HepG2 (cell line): ENCODE measurements around the gene HSP90AA1. TPM values are rescaled to one million over a fixed set of nuclear protein-coding genes. Genes with fewer than 3 reads are reported as not detected.

Source experiments
- DMAP1 ChIP-seq: IDR thresholded peaks from 2 replicates; pipeline ENCODE4 v1.6.1; 2016
- HMG20B ChIP-seq: conservative IDR thresholded peaks from 2 replicates; pipeline ENCODE4 v1.6.1; 2016; ENCODE audit warnings: missing genetic modification reagents, missing compliant biosample characterization
- HNRNPLL ChIP-seq: fragments of 200-400 bp; formaldehyde crosslinking; IDR thresholded peaks from 2 replicates; pipeline ENCODE4 v1.6.1; 2017; ENCODE audit warnings: mild to moderate bottlenecking, low read depth, low read length; ENCODE audit not compliant: poor library complexity, severe bottlenecking
- IKZF4 ChIP-seq: sonication (generic); formaldehyde crosslinking; IDR thresholded peaks from 2 replicates; pipeline ENCODE4 v1.5.1; 2020; ENCODE audit warnings: borderline replicate concordance, mild to moderate bottlenecking, low read depth, missing genetic modification reagents; ENCODE audit errors: not compliant biosample characterization
- SALL1 ChIP-seq: sonication (generic); formaldehyde crosslinking; IDR thresholded peaks from 2 replicates; pipeline ENCODE4 v1.8.0; 2022; ENCODE audit warnings: mild to moderate bottlenecking, missing genetic modification reagents
- SP1 ChIP-seq, 2 experiments: fragments of 450-650 bp in 1 of 2; sonication (generic) in 1 of 2; formaldehyde crosslinking in 1 of 2; IDR thresholded peaks; 2 replicates each; pipeline versions ENCODE4 v1.4.0 to v1.6.1; 2016 to 2020; ENCODE audit warnings: missing genetic modification reagents in 1 of 2
- polyA plus RNA-seq, 8 experiments: library from polyadenylated mRNA; depleted of rRNA in 3 of 8; stranded (reverse) in 7 of 8; unstranded in 1 of 8; fragments of >200 nt; fragmentation: Illumina TruSeq in 4 of 8; extraction: Trizol in 4 of 8; gene quantifications; 2 replicates each; pipeline versions ENCODE4 v1.2.1 to v1.2.3, GENCODE V29; 2011 to 2016; ENCODE audit warnings: low read depth in 4 of 8, missing spikeins in 1 of 8, mixed read lengths in 1 of 8; ENCODE audit not compliant: insufficient read depth in 1 of 8
- total RNA-seq, 5 experiments: library from RNA; depleted of rRNA; stranded (reverse); fragments of >200 nt; fragmentation: Illumina TruSeq; extraction: Trizol; gene quantifications; 2 replicates each; pipeline ENCODE4 v1.2.3, GENCODE V29; 2016; ENCODE audit warnings: low read depth in 1 of 5
- TF ChIP-seq, protein P1 (sequence below), 2 experiments: sonication (generic) in 1 of 2; formaldehyde crosslinking in 1 of 2; IDR thresholded peaks; 2 replicates each; pipeline versions ENCODE4 v1.4.0 to v1.6.1; 2018 to 2020; ENCODE audit warnings: missing genetic modification reagents in 2 of 2, borderline replicate concordance in 1 of 2, low read depth in 1 of 2, mild to moderate bottlenecking in 1 of 2, missing biosample characterization in 1 of 2
- TF ChIP-seq, protein P2 (sequence below): sonication (generic); formaldehyde crosslinking; IDR thresholded peaks from 2 replicates; pipeline ENCODE4 v1.4.0; 2020; ENCODE audit warnings: missing genetic modification reagents
- TF ChIP-seq, protein P3 (sequence below): sonication (generic); formaldehyde crosslinking; conservative IDR thresholded peaks from 2 replicates; pipeline ENCODE4 v1.8.0; 2022; ENCODE audit warnings: missing genetic modification reagents
- TF ChIP-seq, protein P4 (sequence below): sonication (generic); formaldehyde crosslinking; conservative IDR thresholded peaks from 2 replicates; pipeline ENCODE4 v1.8.1; 2023; ENCODE audit warnings: missing genetic modification reagents
- TF ChIP-seq, protein P5 (sequence below): sonication (generic); formaldehyde crosslinking; IDR thresholded peaks from 2 replicates; pipeline ENCODE4 v1.4.0; 2020; ENCODE audit warnings: missing genetic modification reagents
- TF ChIP-seq, protein P6 (sequence below): sonication (generic); formaldehyde crosslinking; IDR thresholded peaks from 2 replicates; pipeline ENCODE4 v1.8.1; 2022; ENCODE audit warnings: low read depth, mild to moderate bottlenecking, missing genetic modification reagents

The HSP90AA1 gene
- total and polyA plus RNA-seq, 2 of the 13 experiments (the other 11 are each of a cell fraction or from before 2014, with no cell fraction given) = 262 to 636 TPM

DNA sequence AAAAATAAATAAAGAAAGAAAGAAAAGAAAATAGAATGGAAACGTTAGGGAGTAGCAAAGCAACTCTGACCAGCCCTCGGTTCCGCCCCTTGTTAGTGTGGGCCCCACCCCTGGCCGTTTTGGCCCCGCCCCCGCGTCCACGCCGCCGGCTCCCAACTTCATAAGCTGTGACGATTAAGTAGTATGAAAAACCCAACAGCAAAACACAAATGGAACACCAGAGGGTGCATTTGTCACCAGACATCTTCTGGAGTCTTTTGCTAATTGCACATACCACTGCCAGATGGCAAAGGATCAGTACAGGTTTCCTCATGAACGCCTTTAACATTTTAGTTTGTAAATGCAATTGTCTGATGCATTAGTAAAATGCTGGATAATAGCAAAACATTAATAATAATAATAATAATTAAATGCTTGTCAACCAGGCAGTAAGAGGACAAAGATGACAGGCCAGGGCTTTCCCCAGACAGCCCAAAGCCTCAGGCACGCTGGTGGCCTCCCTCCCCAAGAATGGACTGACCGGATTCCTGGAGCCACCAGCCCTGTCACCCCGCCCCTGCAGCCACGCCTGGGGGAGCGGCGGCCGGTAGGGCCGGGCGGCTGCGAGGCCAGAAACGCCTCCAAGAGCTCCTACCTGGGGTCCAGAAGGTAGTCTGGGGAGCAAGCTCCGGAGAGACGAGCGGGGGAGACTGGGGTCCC lies 23.6 kb downstream of the HSP90AA1 start (continued):
- peak; percentile 14 for TF ChIP-seq IKZF4 (CRISPR knock-in tag)
- TF ChIP-seq, protein P1, sequence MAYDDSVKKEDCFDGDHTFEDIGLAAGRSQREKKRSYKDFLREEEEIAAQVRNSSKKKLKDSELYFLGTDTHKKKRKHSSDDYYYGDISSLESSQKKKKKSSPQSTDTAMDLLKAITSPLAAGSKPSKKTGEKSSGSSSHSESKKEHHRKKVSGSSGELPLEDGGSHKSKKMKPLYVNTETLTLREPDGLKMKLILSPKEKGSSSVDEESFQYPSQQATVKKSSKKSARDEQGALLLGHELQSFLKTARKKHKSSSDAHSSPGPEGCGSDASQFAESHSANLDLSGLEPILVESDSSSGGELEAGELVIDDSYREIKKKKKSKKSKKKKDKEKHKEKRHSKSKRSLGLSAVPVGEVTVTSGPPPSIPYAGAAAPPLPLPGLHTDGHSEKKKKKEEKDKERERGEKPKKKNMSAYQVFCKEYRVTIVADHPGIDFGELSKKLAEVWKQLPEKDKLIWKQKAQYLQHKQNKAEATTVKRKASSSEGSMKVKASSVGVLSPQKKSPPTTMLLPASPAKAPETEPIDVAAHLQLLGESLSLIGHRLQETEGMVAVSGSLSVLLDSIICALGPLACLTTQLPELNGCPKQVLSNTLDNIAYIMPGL (CRISPR knock-in tag; IDR thresholded peaks at IDR 0.05; ENCODE audit: borderline replicate concordance in 1 of 2, low read depth in 1 of 2) = no peak
- TF ChIP-seq SALL1 (CRISPR knock-in tag) = 0 out of 2 replicates have a peak, but pooled peaks have one; percentile 14
- no peak for TF ChIP-seq SP1 (IDR thresholded peaks at IDR 0.05)
- no peak for TF ChIP-seq SP1 (CRISPR knock-in tag; IDR thresholded peaks at IDR 0.05)
- TF ChIP-seq, protein P2, sequence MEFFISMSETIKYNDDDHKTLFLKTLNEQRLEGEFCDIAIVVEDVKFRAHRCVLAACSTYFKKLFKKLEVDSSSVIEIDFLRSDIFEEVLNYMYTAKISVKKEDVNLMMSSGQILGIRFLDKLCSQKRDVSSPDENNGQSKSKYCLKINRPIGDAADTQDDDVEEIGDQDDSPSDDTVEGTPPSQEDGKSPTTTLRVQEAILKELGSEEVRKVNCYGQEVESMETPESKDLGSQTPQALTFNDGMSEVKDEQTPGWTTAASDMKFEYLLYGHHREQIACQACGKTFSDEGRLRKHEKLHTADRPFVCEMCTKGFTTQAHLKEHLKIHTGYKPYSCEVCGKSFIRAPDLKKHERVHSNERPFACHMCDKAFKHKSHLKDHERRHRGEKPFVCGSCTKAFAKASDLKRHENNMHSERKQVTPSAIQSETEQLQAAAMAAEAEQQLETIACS (CRISPR knock-in tag) = no peak
- TF ChIP-seq HNRNPLL = peak; percentile 28
- no peak for TF ChIP-seq DMAP1 (CRISPR knock-in tag)
- TF ChIP-seq HMG20B (CRISPR knock-in tag) = no peak
- TF ChIP-seq, protein P3, sequence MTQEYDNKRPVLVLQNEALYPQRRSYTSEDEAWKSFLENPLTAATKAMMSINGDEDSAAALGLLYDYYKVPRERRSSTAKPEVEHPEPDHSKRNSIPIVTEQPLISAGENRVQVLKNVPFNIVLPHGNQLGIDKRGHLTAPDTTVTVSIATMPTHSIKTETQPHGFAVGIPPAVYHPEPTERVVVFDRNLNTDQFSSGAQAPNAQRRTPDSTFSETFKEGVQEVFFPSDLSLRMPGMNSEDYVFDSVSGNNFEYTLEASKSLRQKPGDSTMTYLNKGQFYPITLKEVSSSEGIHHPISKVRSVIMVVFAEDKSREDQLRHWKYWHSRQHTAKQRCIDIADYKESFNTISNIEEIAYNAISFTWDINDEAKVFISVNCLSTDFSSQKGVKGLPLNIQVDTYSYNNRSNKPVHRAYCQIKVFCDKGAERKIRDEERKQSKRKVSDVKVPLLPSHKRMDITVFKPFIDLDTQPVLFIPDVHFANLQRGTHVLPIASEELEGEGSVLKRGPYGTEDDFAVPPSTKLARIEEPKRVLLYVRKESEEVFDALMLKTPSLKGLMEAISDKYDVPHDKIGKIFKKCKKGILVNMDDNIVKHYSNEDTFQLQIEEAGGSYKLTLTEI = no peak
- TF ChIP-seq, protein P4, sequence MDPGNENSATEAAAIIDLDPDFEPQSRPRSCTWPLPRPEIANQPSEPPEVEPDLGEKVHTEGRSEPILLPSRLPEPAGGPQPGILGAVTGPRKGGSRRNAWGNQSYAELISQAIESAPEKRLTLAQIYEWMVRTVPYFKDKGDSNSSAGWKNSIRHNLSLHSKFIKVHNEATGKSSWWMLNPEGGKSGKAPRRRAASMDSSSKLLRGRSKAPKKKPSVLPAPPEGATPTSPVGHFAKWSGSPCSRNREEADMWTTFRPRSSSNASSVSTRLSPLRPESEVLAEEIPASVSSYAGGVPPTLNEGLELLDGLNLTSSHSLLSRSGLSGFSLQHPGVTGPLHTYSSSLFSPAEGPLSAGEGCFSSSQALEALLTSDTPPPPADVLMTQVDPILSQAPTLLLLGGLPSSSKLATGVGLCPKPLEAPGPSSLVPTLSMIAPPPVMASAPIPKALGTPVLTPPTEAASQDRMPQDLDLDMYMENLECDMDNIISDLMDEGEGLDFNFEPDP = no peak
- TF ChIP-seq, protein P5, sequence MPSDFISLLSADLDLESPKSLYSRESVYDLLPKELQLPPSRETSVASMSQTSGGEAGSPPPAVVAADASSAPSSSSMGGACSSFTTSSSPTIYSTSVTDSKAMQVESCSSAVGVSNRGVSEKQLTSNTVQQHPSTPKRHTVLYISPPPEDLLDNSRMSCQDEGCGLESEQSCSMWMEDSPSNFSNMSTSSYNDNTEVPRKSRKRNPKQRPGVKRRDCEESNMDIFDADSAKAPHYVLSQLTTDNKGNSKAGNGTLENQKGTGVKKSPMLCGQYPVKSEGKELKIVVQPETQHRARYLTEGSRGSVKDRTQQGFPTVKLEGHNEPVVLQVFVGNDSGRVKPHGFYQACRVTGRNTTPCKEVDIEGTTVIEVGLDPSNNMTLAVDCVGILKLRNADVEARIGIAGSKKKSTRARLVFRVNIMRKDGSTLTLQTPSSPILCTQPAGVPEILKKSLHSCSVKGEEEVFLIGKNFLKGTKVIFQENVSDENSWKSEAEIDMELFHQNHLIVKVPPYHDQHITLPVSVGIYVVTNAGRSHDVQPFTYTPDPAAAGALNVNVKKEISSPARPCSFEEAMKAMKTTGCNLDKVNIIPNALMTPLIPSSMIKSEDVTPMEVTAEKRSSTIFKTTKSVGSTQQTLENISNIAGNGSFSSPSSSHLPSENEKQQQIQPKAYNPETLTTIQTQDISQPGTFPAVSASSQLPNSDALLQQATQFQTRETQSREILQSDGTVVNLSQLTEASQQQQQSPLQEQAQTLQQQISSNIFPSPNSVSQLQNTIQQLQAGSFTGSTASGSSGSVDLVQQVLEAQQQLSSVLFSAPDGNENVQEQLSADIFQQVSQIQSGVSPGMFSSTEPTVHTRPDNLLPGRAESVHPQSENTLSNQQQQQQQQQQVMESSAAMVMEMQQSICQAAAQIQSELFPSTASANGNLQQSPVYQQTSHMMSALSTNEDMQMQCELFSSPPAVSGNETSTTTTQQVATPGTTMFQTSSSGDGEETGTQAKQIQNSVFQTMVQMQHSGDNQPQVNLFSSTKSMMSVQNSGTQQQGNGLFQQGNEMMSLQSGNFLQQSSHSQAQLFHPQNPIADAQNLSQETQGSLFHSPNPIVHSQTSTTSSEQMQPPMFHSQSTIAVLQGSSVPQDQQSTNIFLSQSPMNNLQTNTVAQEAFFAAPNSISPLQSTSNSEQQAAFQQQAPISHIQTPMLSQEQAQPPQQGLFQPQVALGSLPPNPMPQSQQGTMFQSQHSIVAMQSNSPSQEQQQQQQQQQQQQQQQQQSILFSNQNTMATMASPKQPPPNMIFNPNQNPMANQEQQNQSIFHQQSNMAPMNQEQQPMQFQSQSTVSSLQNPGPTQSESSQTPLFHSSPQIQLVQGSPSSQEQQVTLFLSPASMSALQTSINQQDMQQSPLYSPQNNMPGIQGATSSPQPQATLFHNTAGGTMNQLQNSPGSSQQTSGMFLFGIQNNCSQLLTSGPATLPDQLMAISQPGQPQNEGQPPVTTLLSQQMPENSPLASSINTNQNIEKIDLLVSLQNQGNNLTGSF (CRISPR knock-in tag) = no peak
- TF ChIP-seq, protein P6, sequence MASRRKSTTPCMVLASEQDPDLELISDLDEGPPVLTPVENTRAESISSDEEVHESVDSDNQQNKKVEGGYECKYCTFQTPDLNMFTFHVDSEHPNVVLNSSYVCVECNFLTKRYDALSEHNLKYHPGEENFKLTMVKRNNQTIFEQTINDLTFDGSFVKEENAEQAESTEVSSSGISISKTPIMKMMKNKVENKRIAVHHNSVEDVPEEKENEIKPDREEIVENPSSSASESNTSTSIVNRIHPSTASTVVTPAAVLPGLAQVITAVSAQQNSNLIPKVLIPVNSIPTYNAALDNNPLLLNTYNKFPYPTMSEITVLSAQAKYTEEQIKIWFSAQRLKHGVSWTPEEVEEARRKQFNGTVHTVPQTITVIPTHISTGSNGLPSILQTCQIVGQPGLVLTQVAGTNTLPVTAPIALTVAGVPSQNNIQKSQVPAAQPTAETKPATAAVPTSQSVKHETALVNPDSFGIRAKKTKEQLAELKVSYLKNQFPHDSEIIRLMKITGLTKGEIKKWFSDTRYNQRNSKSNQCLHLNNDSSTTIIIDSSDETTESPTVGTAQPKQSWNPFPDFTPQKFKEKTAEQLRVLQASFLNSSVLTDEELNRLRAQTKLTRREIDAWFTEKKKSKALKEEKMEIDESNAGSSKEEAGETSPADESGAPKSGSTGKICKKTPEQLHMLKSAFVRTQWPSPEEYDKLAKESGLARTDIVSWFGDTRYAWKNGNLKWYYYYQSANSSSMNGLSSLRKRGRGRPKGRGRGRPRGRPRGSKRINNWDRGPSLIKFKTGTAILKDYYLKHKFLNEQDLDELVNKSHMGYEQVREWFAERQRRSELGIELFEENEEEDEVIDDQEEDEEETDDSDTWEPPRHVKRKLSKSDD (CRISPR knock-in tag) = no peak
